Spleen (tissue), 11 donors: ENCODE measurements around the gene KPNA1. TPM values are rescaled to one million over a fixed set of nuclear protein-coding genes. Genes with fewer than 3 reads are reported as not detected.

Source experiments
- DNase-seq: peaks from one replicate; pipeline ENCODE4 v3.0.0-alpha.2; 2020
- H3K27ac ChIP-seq, 8 donors: fragments of 200-600 bp; sonication (generic) in 7 of 8; 1 replicate in 4 of 8; 2 replicates in 4 of 8; pipeline versions ENCODE4 v1.5.0 to v1.8.0; 2016 to 2021; ENCODE audit warnings: inconsistent platforms in 4 of 8, mild to moderate bottlenecking in 4 of 8, moderate library complexity in 1 of 8
- H3K27me3 ChIP-seq, 7 donors: fragments of 200-600 bp; sonication (generic) in 6 of 7; replicated peaks in 1 of 7; 1 replicate in 4 of 7; 2 replicates in 3 of 7; pipeline versions ENCODE4 v1.5.0 to v1.8.0; 2016 to 2021; ENCODE audit warnings: inconsistent platforms in 3 of 7, mild to moderate bottlenecking in 1 of 7
- H3K36me3 ChIP-seq, 6 donors: fragments of 200-600 bp; sonication (generic) in 5 of 6; 1 replicate in 4 of 6; 2 replicates in 2 of 6; pipeline versions ENCODE4 v1.5.0 to v1.8.0; 2016 to 2021; ENCODE audit warnings: inconsistent platforms in 2 of 6
- H3K4me1 ChIP-seq, 6 donors: fragments of 200-600 bp; sonication (generic) in 5 of 6; 1 replicate in 3 of 6; 2 replicates in 3 of 6; pipeline versions ENCODE4 v1.5.0 to v1.8.0; 2016 to 2021; ENCODE audit warnings: inconsistent platforms in 3 of 6
- H3K4me3 ChIP-seq, 8 donors: fragments of 200-600 bp; sonication (generic) in 7 of 8; 1 replicate in 4 of 8; 2 replicates in 4 of 8; pipeline versions ENCODE4 v1.5.0 to v1.8.0; 2016 to 2021; ENCODE audit warnings: inconsistent platforms in 4 of 8, mild to moderate bottlenecking in 4 of 8, moderate library complexity in 2 of 8
- H3K9me3 ChIP-seq, 8 donors: fragments of 200-600 bp; sonication (generic) in 7 of 8; 1 replicate in 4 of 8; 2 replicates in 4 of 8; pipeline versions ENCODE4 v1.5.0 to v1.8.0; 2016 to 2021; ENCODE audit warnings: inconsistent platforms in 4 of 8
- CTCF ChIP-seq, 11 experiments: fragments of 200-600 bp in 7 of 11; fragments of 450-650 bp in 4 of 11; sonication (generic) in 4 of 11; IDR thresholded peaks in 8 of 11; conservative IDR thresholded peaks in 3 of 11; 1 replicate in 7 of 11; 2 replicates in 4 of 11; pipeline versions ENCODE4 v1.4.0 to v1.8.0; 2016 to 2021; ENCODE audit warnings: antibody characterized with exemption in 11 of 11, inconsistent platforms in 4 of 11, mild to moderate bottlenecking in 1 of 11
- POLR2A ChIP-seq, 3 donors: fragments of 450-650 bp; IDR thresholded peaks; one replicate each; pipeline ENCODE4 v1.5.1; 2017; ENCODE audit warnings: antibody characterized with exemption in 3 of 3, mild to moderate bottlenecking in 1 of 3
- POLR2AphosphoS5 ChIP-seq, 3 donors: sonication (generic); formaldehyde crosslinking; IDR thresholded peaks; one replicate each; pipeline ENCODE4 v1.5.1; 2017; ENCODE audit warnings: antibody characterized with exemption in 3 of 3
- WGBS, 5 donors: extraction: QIAGEN DNeasy Blood & Tissue Kit in 3 of 5; methylation state at CpG; one replicate each; pipeline versions ENCODE4 v1.1.5 to v1.1.7; 2013 to 2018; 5-methylcytosine and 5-hydroxymethylcytosine counted together
- intact Hi-C: fragments of 100-400 bp; cut with DNase I; formaldehyde crosslinking; loops from one replicate; pipeline ENCODE4 v1.15.0; 2023; ENCODE audit warnings: low total_unique reads
- polyA plus RNA-seq, 3 donors: library from polyadenylated mRNA; stranded (reverse); fragments of 200-250 nt; gene quantifications; one replicate each; pipeline ENCODE4 v1.2.1, GENCODE V29; 2013
- total RNA-seq, 7 donors: library from RNA; depleted of rRNA in 3 of 7; stranded (reverse); fragments of >200 nt in 3 of 7; fragmentation: NEBNext Ultra II Directional in 4 of 7; extraction: Animal tissue kit (Norgen Biotek cat#: 25700) in 4 of 7; gene quantifications; one replicate each; pipeline versions ENCODE4 v1.1.0 to v1.2.1, GENCODE V29; 2016 to 2021
- donor health status: healthy with polysubstance abuse.
- donor health status: DM: no; HTN: no; CAD: no; lungs with moderate emphysema.
- donor health status: DM: no; HTN: no; CAD: no.
- donor health status: Bipolar disorder and iron deficiency.
- donor health status: healthy.
- donor health status: DM: no; HTN: no; CAD: no.
- donor health status: DM: yes; HTN: yes; CAD: no.

The KPNA1 gene
- total and polyA plus RNA-seq, 10 donors = 8.5 to 74.4 (median 45.7) TPM

- Histone ChIP-seq H3K4me3 (no peak overlapping the region), H3K36me3 (peaks cover 0 to 43% (median 23%) of the 10 kb centered on the region in 6 donors), H3K27me3 (no peaks in the 10 kb centered on the region), H3K9me3 (no peaks in the 10 kb centered on the region), H3K4me1 (peaks cover 0 to 66% (median 28%) of the 10 kb centered on the region in 6 donors), H3K27ac (peak overlapping the region in 4 of 8 donors; percentile 2 to 50 (median 26))
- intact Hi-C loops = no loop called here
- TF ChIP-seq POLR2AphosphoS5 (IDR thresholded peaks at IDR 0.05) = peak in 1 of 3 donors; percentile 28
- TF ChIP-seq CTCF (IDR thresholded peaks at IDR 0.05 in 8 of 11, conservative IDR thresholded peaks at IDR 0.05 in 3 of 11) = no peak
- TF ChIP-seq POLR2A (IDR thresholded peaks at IDR 0.05) = no peak
- DNase-seq = no peak
- 15 to 38% (median 29%) methylated on average over 1 of the region's 1 CpG for WGBS, 5 donors
Measured at GRCh38 chr3:122497425-122497824, 17.3 kb downstream of the KPNA1 start.

- Histone ChIP-seq H3K9me3 (no peaks in the 10 kb centered on the region), H3K36me3 (peaks cover 0 to 49% (median 23%) of the 10 kb centered on the region in 6 donors), H3K27ac (peak overlapping the region in 2 of 8 donors; percentile 44 to 50), H3K27me3 (no peaks in the 10 kb centered on the region), H3K4me3 (no peak overlapping the region), H3K4me1 (peaks cover 0 to 57% (median 22%) of the 10 kb centered on the region in 6 donors)
- intact Hi-C loops = no loop called here
- no peak for TF ChIP-seq POLR2AphosphoS5 (IDR thresholded peaks at IDR 0.05)
- TF ChIP-seq POLR2A (IDR thresholded peaks at IDR 0.05) = no peak
- no peak for TF ChIP-seq CTCF (IDR thresholded peaks at IDR 0.05 in 8 of 11, conservative IDR thresholded peaks at IDR 0.05 in 3 of 11)
- 62 to 88% (median 73%) methylated on average over 2 of the region's 2 CpGs for WGBS, 5 donors
- no peak for DNase-seq
Measured at GRCh38 chr3:122496508-122496907, 18.2 kb downstream of the KPNA1 start.

GRCh38 chr3:122493296-122493695 is 21.4 kb downstream of the KPNA1 start:
- 65 to 82% (median 75%) methylated on average over 3 of the region's 3 CpGs for WGBS, 5 donors
- no peak overlapping the region for H3K4me3 ChIP-seq
- DNase-seq = no peak
- H3K27me3 ChIP-seq = no peaks in the 10 kb centered on the region
- H3K27ac ChIP-seq = no peak overlapping the region
- H3K9me3 ChIP-seq = no peaks in the 10 kb centered on the region
- peaks cover 0 to 67% (median 23%) of the 10 kb centered on the region in 6 donors for H3K36me3 ChIP-seq
- H3K4me1 ChIP-seq = peaks cover 0 to 25% (median 14%) of the 10 kb centered on the region in 6 donors
- intact Hi-C loops = no loop called here
- TF ChIP-seq POLR2AphosphoS5 (IDR thresholded peaks at IDR 0.05) (no peak), POLR2A (IDR thresholded peaks at IDR 0.05) (no peak), CTCF (IDR thresholded peaks at IDR 0.05 in 8 of 11, conservative IDR thresholded peaks at IDR 0.05 in 3 of 11) (no peak)

GRCh38 chr3:122488262-122488973 is 26.3 kb downstream of the KPNA1 start:
- Histone ChIP-seq H3K27me3 (no peaks in the 10 kb centered on the region), H3K9me3 (no peaks in the 10 kb centered on the region), H3K36me3 (peaks cover 0 to 52% (median 3%) of the 10 kb centered on the region in 6 donors), H3K4me1 (peaks cover 0 to 8% (median 3%) of the 10 kb centered on the region in 6 donors), H3K27ac (no peak overlapping the region), H3K4me3 (no peak overlapping the region)
- intact Hi-C loops = no loop called here
- 72 to 82% (median 80%) methylated on average over 7 of the region's 7 CpGs for WGBS, 5 donors
- no peak for DNase-seq
- TF ChIP-seq POLR2A (IDR thresholded peaks at IDR 0.05) (no peak), CTCF (IDR thresholded peaks at IDR 0.05 in 8 of 11, conservative IDR thresholded peaks at IDR 0.05 in 3 of 11) (no peak), POLR2AphosphoS5 (IDR thresholded peaks at IDR 0.05) (no peak)
